SK-N-SH (cell line): Measurements from ENCODE around the gene TGFBR3. TPM values are rescaled to one million over a fixed set of nuclear protein-coding genes. Genes with fewer than 3 reads are reported as not detected.

Experiments
- CTCF ChIA-PET: fragments of 300-600, 350-600 bp; formaldehyde crosslinking; extraction: SDS; loops from one replicate; lab custom pipeline; 2021; lab: Yijun Ruan, JAX
- POLR2A ChIA-PET: fragments of 350-600 bp; sonication (Branson Sonifier 250); formaldehyde crosslinking; extraction: SDS; loops from one replicate; lab custom pipeline; 2020; ENCODE audit warnings: antibody characterized with exemption, inconsistent platforms; lab: Yijun Ruan, JAX
- DNase-seq: peaks from one replicate; pipeline ENCODE4 v3.0.0; 2012
- H2AFZ ChIP-seq: fragments of 200-600 bp; sonication (generic); 2 replicates; pipeline ENCODE4 v1.8.1; 2016; ENCODE audit warnings: antibody characterized with exemption, mild to moderate bottlenecking, low read depth
- H3F3A ChIP-seq: fragments of 200-600 bp; sonication (generic); replicated peaks from 2 replicates; pipeline ENCODE3; 2016; ENCODE audit warnings: antibody characterized with exemption, mild to moderate bottlenecking; ENCODE audit not compliant: insufficient read depth
- H3K27ac ChIP-seq, 2 experiments: fragments of 200-500 bp in 1 of 2; fragments of 200-600 bp in 1 of 2; sonication (Bioruptor generic) in 1 of 2; sonication (generic), shearing (Covaris generic) in 1 of 2; 2 replicates each; pipeline versions ENCODE4 v1.5.1 to v1.6.1; 2014 to 2016; ENCODE audit warnings: low read depth in 2 of 2, inconsistent platforms in 1 of 2, low read length in 1 of 2, mild to moderate bottlenecking in 1 of 2, mixed read lengths in 1 of 2
- H3K27me3 ChIP-seq: fragments of 200-600 bp; sonication (generic), shearing (Covaris generic); 2 replicates; pipeline ENCODE4 v1.6.1; 2016; ENCODE audit warnings: mixed run types; ENCODE audit not compliant: insufficient read depth
- H3K36me3 ChIP-seq, 2 experiments: fragments of 200-500 bp in 1 of 2; fragments of 200-600 bp in 1 of 2; sonication (Bioruptor generic) in 1 of 2; sonication (generic) in 1 of 2; replicated peaks in 1 of 2; 2 replicates each; pipeline versions ENCODE3 to v1.5.1; 2014 to 2016; ENCODE audit warnings: low read length in 1 of 2, mild to moderate bottlenecking in 1 of 2; ENCODE audit not compliant: insufficient read depth in 2 of 2, control insufficient read depth in 1 of 2
- H3K4me1 ChIP-seq, 2 experiments: fragments of 200-500 bp in 1 of 2; fragments of 200-600 bp in 1 of 2; sonication (Bioruptor generic) in 1 of 2; sonication (generic), shearing (Covaris generic) in 1 of 2; 2 replicates each; pipeline versions ENCODE4 v1.5.1 to v1.6.1; 2014 to 2016; ENCODE audit warnings: low read depth in 1 of 2, low read length in 1 of 2, mixed run types in 1 of 2; ENCODE audit not compliant: insufficient read depth in 2 of 2, control insufficient read depth in 1 of 2
- H3K4me2 ChIP-seq: fragments of 200-600 bp; sonication (generic), shearing (Covaris generic); 2 replicates; pipeline ENCODE4 v1.6.1; 2017; ENCODE audit warnings: mixed run types
- H3K4me3 ChIP-seq, 2 experiments: fragments of 200-500 bp in 1 of 2; fragments of 200-600 bp in 1 of 2; sonication (Bioruptor generic) in 1 of 2; sonication (generic), shearing (Covaris generic) in 1 of 2; 2 replicates each; pipeline versions ENCODE4 v1.5.1 to v1.8.1; 2014 to 2016; ENCODE audit warnings: low read depth in 2 of 2, inconsistent platforms in 1 of 2, low read length in 1 of 2, mild to moderate bottlenecking in 1 of 2, mixed read lengths in 1 of 2, moderate library complexity in 1 of 2
- H3K79me2 ChIP-seq: fragments of 200-600 bp; sonication (generic); 2 replicates; pipeline ENCODE4 v1.8.1; 2017; ENCODE audit warnings: mild to moderate bottlenecking; ENCODE audit not compliant: insufficient read depth
- H3K9ac ChIP-seq: fragments of 200-600 bp; sonication (generic); 2 replicates; pipeline ENCODE4 v1.6.1; 2017; ENCODE audit warnings: mixed run types
- H3K9me2 ChIP-seq: fragments of 200-600 bp; sonication (generic); 2 replicates; pipeline ENCODE4 v1.6.1; 2017; ENCODE audit warnings: mixed run types
- H3K9me3 ChIP-seq: fragments of 200-600 bp; sonication (generic); 2 replicates; pipeline ENCODE4 v1.6.1; 2017; ENCODE audit warnings: mixed run types, mild to moderate bottlenecking, moderate library complexity
- H4K20me1 ChIP-seq: fragments of 200-600 bp; sonication (generic); 2 replicates; pipeline ENCODE4 v1.6.1; 2017; ENCODE audit warnings: mild to moderate bottlenecking, mixed run types; ENCODE audit not compliant: insufficient read depth
- ELF1 ChIP-seq: IDR thresholded peaks from 2 replicates; pipeline ENCODE4 v1.4.0; 2012
- FOSL2 ChIP-seq: IDR thresholded peaks from 2 replicates; pipeline ENCODE4 v1.4.0; 2012; ENCODE audit warnings: low read depth, mild to moderate bottlenecking, moderate library complexity, borderline replicate concordance
- FOXJ3 ChIP-seq: sonication (generic); formaldehyde crosslinking; IDR thresholded peaks from 2 replicates; pipeline ENCODE4 v1.5.1; 2020; ENCODE audit warnings: mild to moderate bottlenecking, missing genetic modification reagents
- FOXM1 ChIP-seq: IDR thresholded peaks from 2 replicates; pipeline ENCODE4 v1.4.0; 2012; ENCODE audit warnings: low read depth, mild to moderate bottlenecking
- GATA2 ChIP-seq: sonication (generic); formaldehyde crosslinking; IDR thresholded peaks from 2 replicates; pipeline ENCODE4 v1.5.0; 2020; ENCODE audit warnings: mild to moderate bottlenecking, missing genetic modification reagents
- JUND ChIP-seq: IDR thresholded peaks from 2 replicates; pipeline ENCODE4 v1.4.0; 2012
- MEF2A ChIP-seq: IDR thresholded peaks from 2 replicates; pipeline ENCODE4 v1.4.0; 2012; ENCODE audit warnings: low read depth, borderline replicate concordance
- NFIC ChIP-seq: IDR thresholded peaks from 2 replicates; pipeline ENCODE4 v1.4.0; 2012; ENCODE audit warnings: borderline replicate concordance
- RFX5 ChIP-seq: IDR thresholded peaks from 2 replicates; pipeline ENCODE4 v1.6.1; 2012; ENCODE audit warnings: mild to moderate bottlenecking, improper control_type of control experiment, low read length
- SMC3 ChIP-seq: IDR thresholded peaks from 2 replicates; pipeline ENCODE4 v1.6.1; 2012; ENCODE audit warnings: low read depth, low read length, improper control_type of control experiment
- YY1 ChIP-seq: IDR thresholded peaks from 2 replicates; pipeline ENCODE4 v1.4.0; 2012; ENCODE audit warnings: low read depth, mild to moderate bottlenecking
- WGBS: methylation state at CpG from one replicate; pipeline ENCODE4 v1.1.6; 2017; ENCODE audit warnings: low lambda C conversion rate; 5-methylcytosine and 5-hydroxymethylcytosine counted together
- polyA plus RNA-seq, 3 experiments: library from polyadenylated mRNA; depleted of rRNA; stranded (reverse); fragments of >200 nt; gene quantifications; 2 replicates each; pipeline ENCODE4 v1.2.3, GENCODE V29; 2012

Gene TGFBR3
- polyA plus RNA-seq, 1 of the 3 experiments (the other 2 are of a cell fraction), result 0.07 TPM

DNA sequence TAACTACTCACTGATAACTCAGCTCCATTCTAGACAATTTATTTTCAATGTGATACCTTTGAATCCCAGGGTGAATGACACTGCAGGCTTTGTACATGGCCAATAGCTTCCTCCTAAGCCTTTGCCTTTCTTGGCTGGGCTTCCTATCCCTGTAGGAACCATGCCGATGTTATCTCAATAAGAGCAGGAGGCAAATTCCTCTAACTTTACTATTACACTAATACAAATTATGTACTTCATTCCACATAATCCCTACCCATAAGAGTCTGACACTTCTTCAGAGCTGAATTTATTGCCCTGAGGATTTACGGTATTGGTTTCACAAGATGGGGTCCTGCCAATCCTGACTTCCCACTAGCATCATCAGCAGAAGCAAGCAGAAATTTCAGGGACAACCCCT lies 14.0 kb downstream of the TGFBR3 start:
- no peaks in the 10 kb centered on the region for H3K79me2 ChIP-seq
- H3K36me3 ChIP-seq, result no peaks in the 10 kb centered on the region
- H3K4me2 ChIP-seq, result no peak overlapping the region
- H3K4me3 ChIP-seq, result no peak overlapping the region
- no peaks in the 10 kb centered on the region for H3K9me3 ChIP-seq
- H2AFZ ChIP-seq, result no peak overlapping the region
- no peak for TF ChIP-seq GATA2 (CRISPR knock-in tag)
- no peak for TF ChIP-seq NFIC
- no peak for TF ChIP-seq YY1
- no peak for TF ChIP-seq JUND
- no peak for TF ChIP-seq ELF1
- no peak for TF ChIP-seq FOSL2
- 16% methylated on average over 2 of the region's 2 CpGs for WGBS
- H4K20me1 ChIP-seq, result no peaks in the 10 kb centered on the region
- H3K4me1 ChIP-seq, result no peaks in the 10 kb centered on the region
- H3K9ac ChIP-seq, result no peak overlapping the region
- H3K27me3 ChIP-seq, result peaks cover 67% of the 10 kb centered on the region
- H3F3A ChIP-seq, result no peaks in the 10 kb centered on the region
- ChIA-PET CTCF (interaction anchor here (1.4 kb wide), 1 partner anchor 14 kb away, joined by 3 read pairs; the partner anchor contains the start of gene TGFBR3), POLR2A (no interaction called here)
- no peaks in the 10 kb centered on the region for H3K9me2 ChIP-seq
- no peak for DNase-seq
- no peak overlapping the region for H3K27ac ChIP-seq

GRCh38 chr1:91870322-91870721 lies 15.6 kb downstream of the TGFBR3 start:
- no peak for TF ChIP-seq MEF2A
- no peak for TF ChIP-seq FOXM1
- no peak for TF ChIP-seq RFX5
- no peak for TF ChIP-seq ELF1
- no peak for TF ChIP-seq SMC3
- Histone ChIP-seq H3K79me2 (no peaks in the 10 kb centered on the region), H3K27ac (no peak overlapping the region), H3K9me2 (no peaks in the 10 kb centered on the region), H3K27me3 (peaks cover 70% of the 10 kb centered on the region), H3K9ac (no peak overlapping the region), H4K20me1 (no peaks in the 10 kb centered on the region), H3K4me1 (no peaks in the 10 kb centered on the region), H3K4me2 (no peak overlapping the region), H3K9me3 (no peaks in the 10 kb centered on the region), H3K4me3 (no peak overlapping the region), H3K36me3 (no peaks in the 10 kb centered on the region), H3F3A (no peaks in the 10 kb centered on the region), H2AFZ (no peak overlapping the region)
- CTCF ChIA-PET, result interaction anchor here (0.7 kb wide), 1 partner anchor 13 kb away, joined by 3 read pairs; no protein-coding TSS in a partner anchor
- DNase-seq, result no peak
- 8% methylated on average over 2 of the region's 2 CpGs for WGBS
- POLR2A ChIA-PET, result no interaction called here

DNA sequence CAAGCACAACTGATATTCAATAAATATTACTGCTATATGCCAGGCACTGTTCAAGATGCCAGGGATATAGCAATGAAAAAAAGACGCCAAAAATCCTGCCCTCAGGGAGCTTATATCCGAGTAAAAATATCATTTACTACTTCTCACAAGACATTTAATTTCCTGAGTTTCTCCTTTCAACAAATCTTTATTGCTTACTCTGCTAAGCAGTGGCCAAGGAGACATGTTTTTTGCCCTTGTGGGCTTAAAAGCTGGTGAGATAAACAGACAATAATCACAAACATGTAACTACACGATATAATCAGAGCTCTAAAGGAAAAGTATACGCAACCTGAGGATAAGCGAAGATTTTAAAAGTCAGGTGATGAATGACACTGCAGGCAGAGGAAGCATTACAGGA lies 19.5 kb downstream of the TGFBR3 start:
- Histone ChIP-seq H3K4me1 (peaks cover 0 to 3% of the 10 kb centered on the region in 2 experiments; a peak in 1 of 4 replicates), H3K36me3 (no peaks in the 10 kb centered on the region), H3K27me3 (peaks cover 66% of the 10 kb centered on the region), H3K79me2 (no peaks in the 10 kb centered on the region), H3K4me3 (no peak overlapping the region), H2AFZ (no peak overlapping the region), H3K27ac (no peak overlapping the region), H3K9me3 (no peaks in the 10 kb centered on the region), H3K9me2 (no peaks in the 10 kb centered on the region), H3K4me2 (no peak overlapping the region), H4K20me1 (no peaks in the 10 kb centered on the region), H3F3A (peaks cover 4% of the 10 kb centered on the region)
- POLR2A ChIA-PET, result no interaction called here
- 5% methylated on average over 5 of the region's 5 CpGs for WGBS
- no peak for DNase-seq
- CTCF ChIA-PET, result interaction anchor here (0.8 to 0.9 kb wide), 2 partner anchors 17 to 19 kb away, joined by 3 read pairs; no protein-coding TSS in a partner anchor
- no peak for TF ChIP-seq FOXJ3 (CRISPR knock-in tag)
- TF ChIP-seq, all 33 proteins: peak for 0
- H3K9ac ChIP-seq, result no peak overlapping the region
